Endometrial microvascular endothelial cells (primary cell): Measurements from ENCODE around the gene ENGASE. TPM values are rescaled to one million over a fixed set of nuclear protein-coding genes. Genes with fewer than 3 reads are reported as not detected.
"Not testable (repeated sequence)": the region's sequence is repeated elsewhere in the genome, so short reads cannot be mapped to it uniquely, and the experiment has no call there.

ENCODE experiments used
- in situ Hi-C: cut with HindIII; loops from 2 replicates; pipeline ENCODE4 v1.10.0; 2017; ENCODE audit warnings: low sequenced_read_pairs, low pct_unique_long_range_greater_than_20kb; ENCODE audit errors: inconsistent ontology term
- total RNA-seq: library from RNA; depleted of rRNA; stranded (reverse); fragments of >200 nt; gene quantifications from one replicate; pipeline ENCODE4 v1.2.3, GENCODE V29; 2015; ENCODE audit errors: inconsistent ontology term

ENGASE gene
- total RNA-seq, 1 donor from 2014 or later = 6.5 TPM

- in situ Hi-C loops = not testable (repeated sequence)
These were observed 439 bp upstream of the ENGASE start for GRCh38 chr17:79074121-79074648.

- in situ Hi-C loops = no loop called here
These were observed 774 bp downstream of the ENGASE start for GRCh38 chr17:79075446-79075750.

DNA sequence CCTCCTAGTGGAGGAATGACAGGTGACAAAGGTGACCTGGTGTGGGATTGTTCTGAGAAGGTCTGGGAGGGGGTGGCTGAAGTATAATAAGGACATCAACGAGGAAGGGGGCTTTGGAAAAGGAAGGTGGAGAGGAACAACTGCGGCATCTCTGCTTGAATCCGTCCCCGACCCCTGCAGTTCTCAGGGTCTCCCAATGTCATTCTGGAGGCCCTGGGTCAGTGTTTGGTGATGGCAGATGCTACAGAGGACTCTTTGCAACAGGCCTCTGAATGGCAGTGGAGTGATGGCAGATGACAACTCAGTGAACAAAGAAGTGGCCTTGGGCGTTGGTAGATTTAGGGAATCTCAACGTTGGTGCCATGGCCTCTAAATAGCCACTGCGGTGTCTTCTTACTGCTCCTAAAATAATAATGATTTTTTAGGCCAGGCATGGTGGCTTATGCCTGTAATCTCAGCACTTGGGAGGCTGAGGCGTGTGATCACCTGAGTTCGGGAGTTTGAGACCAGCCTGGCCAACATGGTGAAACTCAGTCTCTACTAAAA, 1.3 kb downstream of the ENGASE start:
- in situ Hi-C loops = no loop called here

- in situ Hi-C loops = no loop called here
These were observed 3.0 kb downstream of the ENGASE start for GRCh38 chr17:79077587-79077986.

- in situ Hi-C loops = no loop called here
These were observed 4.0 kb downstream of the ENGASE start for GRCh38 chr17:79078476-79079190.

GRCh38 chr17:79079421-79080200, 5.0 kb downstream of the ENGASE start:
- in situ Hi-C loops = no loop called here

GRCh38 chr17:79080349-79080748, 5.7 kb downstream of the ENGASE start:
- in situ Hi-C loops = no loop called here

GRCh38 chr17:79080761-79081290, 6.2 kb downstream of the ENGASE start:
- in situ Hi-C loops = no loop called here

- in situ Hi-C loops = no loop called here
These were observed 7.1 kb downstream of the ENGASE start for GRCh38 chr17:79081571-79082276.

DNA sequence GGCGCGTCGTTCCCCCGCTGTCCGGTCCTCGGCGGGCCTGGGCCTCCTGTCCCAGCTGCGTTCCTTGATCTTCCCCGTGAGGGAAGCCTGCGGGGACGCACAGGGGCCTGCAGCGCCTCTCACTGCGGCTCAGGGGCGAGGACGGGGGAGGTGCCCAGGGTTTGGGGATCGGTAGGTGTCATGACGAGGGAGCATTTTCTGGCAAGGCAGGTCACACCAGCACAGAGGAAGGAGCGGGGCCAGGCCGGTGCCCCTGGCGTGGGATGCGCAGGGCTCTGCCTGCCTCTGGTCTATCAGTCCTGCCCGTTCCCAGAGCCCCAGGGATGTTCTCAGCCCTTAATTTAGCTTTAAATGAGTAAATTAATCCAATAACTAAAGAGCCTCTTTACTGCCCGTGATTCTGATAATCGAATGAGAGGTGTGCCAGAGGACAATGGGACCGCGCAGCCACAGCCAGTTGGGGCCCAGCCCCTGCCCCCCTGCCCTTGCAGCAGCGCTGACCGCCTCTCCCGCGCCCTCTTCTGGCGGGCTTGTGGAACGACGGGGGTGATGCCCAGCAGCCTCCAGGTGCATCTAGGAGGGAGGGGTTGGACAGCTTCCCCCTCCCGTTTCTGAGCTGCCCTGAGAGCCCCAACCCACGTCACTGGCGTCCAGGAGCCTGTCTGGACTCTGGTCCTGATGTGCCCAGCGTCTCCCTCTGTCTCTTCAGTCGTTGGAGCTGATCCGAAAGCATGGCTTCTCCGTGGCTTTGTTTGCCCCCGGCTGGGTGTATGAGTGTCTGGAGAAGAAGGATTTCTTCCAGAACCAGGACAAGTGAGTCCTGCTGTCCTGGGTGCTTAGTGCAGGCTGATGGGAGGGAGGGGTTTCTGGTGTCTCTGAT, 7.9 kb downstream of the ENGASE start:
- in situ Hi-C loops = no loop called here

GRCh38 chr17:79083191-79083971, 8.8 kb downstream of the ENGASE start:
- in situ Hi-C loops = no loop called here

DNA sequence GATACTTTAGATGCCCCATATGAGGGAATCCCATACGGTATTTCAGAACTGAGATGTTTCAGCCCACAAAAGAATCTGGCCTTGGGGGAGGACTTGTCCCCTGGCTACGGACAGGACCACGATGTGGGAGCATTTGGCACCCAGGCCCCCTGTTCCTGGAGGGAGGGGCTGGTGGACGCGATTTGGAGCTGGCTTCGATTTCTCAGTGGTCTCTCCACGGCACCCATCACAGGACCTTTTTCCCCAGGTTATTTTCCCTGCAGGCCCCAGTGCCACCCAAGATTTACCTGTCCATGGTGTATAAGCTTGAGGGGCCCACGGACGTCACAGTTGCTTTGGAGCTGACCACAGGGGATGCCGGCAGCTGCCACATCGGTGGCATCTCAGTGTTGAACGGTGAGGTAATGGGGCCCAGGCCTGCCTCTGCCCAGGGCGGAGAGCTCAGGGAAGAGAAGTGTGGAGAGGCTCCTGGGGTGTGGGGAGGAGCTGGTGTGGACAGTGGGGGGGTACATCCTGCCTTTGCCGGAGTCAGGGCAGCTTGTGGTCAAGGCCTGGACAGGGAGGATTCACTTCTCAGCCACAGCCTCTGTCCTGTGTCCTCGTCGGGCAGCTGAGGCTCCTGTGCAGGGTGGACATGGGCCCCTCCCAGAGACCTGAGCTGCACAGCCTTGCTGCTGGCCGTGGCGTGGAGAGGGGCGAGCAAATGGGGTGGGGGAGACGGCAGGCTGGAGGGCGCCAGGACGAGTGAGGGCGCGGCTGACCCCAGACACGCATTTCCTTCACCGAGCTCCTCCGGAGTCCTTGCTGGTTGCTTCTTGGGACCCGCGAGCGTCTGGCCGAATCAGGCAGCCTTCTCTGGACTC, 9.9 kb downstream of the ENGASE start:
- in situ Hi-C loops = no loop called here

- in situ Hi-C loops = no loop called here
These were observed 10.7 kb downstream of the ENGASE start for GRCh38 chr17:79085154-79085920.

GRCh38 chr17:79085921-79086551, 11.4 kb downstream of the ENGASE start:
- in situ Hi-C loops = no loop called here

- in situ Hi-C loops = no loop called here
These were observed 12.2 kb downstream of the ENGASE start for GRCh38 chr17:79086609-79087427.
